Epithelial cell of proximal tubule (primary cell): ENCODE data around the gene RNASE8. TPM values are rescaled to one million over a fixed set of nuclear protein-coding genes. Genes with fewer than 3 reads are reported as not detected.
"Not testable (repeated sequence)": the region's sequence is repeated elsewhere in the genome, so short reads cannot be mapped to it uniquely, and the experiment has no call there.

ENCODE experiments used
- DNase-seq: peaks from one replicate; pipeline ENCODE4 v3.0.0-alpha.2; 2011; ENCODE audit warnings: low read depth
- H3K4me3 ChIP-seq: 2 replicates; pipeline ENCODE4 v1.5.1; 2011; ENCODE audit warnings: low read depth, mild to moderate bottlenecking, low read length
- CTCF ChIP-seq: conservative IDR thresholded peaks from 2 replicates; pipeline ENCODE4 v1.5.1; 2012; ENCODE audit warnings: low read depth, mild to moderate bottlenecking, low read length
- total RNA-seq: library from RNA; depleted of rRNA; stranded (reverse); fragments of >200 nt; gene quantifications from 2 replicates; pipeline ENCODE4 v1.2.3, GENCODE V29; 2015

The RNASE8 gene
- total RNA-seq, 1 donor from 2014 or later, result not detected

GRCh38 chr14:21039585-21040369 lies 17.8 kb upstream of the RNASE8 start:
- peak; percentile 72 for TF ChIP-seq CTCF
- H3K4me3 ChIP-seq, result no peak overlapping the region
- no peak for DNase-seq

- no peak for TF ChIP-seq CTCF
- no peak overlapping the region for H3K4me3 ChIP-seq
- no peak for DNase-seq
These were observed 17.2 kb upstream of the RNASE8 start for GRCh38 chr14:21040370-21040925.

GRCh38 chr14:21040941-21041340 lies 16.7 kb upstream of the RNASE8 start:
- not testable (repeated sequence) for H3K4me3 ChIP-seq, DNase-seq

GRCh38 chr14:21041676-21042433 lies 15.8 kb upstream of the RNASE8 start, which contains the start of gene RNASE7:
Gene RNASE7 (plus strand): TSS chr14:21042362. CDS start chr14:21042993, 631 bp downstream.
- no peak within 1 kb of the TSS for H3K4me3 ChIP-seq
- no peak for TF ChIP-seq CTCF
- no peak for DNase-seq

- no peak for DNase-seq
- H3K4me3 ChIP-seq, result no peak overlapping the region
- no peak for TF ChIP-seq CTCF
These were observed 14.7 kb upstream of the RNASE8 start for GRCh38 chr14:21042918-21043317.

DNA sequence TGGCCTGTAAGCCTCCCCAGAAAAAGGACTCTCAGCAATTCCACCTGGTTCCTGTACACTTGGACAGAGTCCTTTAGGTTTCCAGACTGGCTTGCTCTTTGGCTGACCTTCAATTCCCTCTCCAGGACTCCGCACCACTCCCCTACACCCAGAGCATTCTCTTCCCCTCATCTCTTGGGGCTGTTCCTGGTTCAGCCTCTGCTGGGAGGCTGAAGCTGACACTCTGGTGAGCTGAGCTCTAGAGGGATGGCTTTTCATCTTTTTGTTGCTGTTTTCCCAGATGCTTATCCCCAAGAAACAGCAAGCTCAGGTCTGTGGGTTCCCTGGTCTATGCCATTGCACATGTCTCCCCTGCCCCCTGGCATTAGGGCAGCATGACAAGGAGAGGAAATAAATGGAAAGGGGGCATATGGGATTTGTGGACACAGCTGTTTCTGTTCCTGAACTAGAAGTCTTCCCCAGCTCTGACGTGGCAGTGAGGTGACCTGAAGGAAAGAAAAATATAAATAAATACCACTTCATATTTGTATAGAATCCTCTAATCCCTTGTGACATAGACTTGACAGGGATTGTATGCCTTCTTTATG lies 14.1 kb upstream of the RNASE8 start:
- no peak for DNase-seq
- H3K4me3 ChIP-seq, result no peak overlapping the region
- TF ChIP-seq CTCF, result no peak

DNA sequence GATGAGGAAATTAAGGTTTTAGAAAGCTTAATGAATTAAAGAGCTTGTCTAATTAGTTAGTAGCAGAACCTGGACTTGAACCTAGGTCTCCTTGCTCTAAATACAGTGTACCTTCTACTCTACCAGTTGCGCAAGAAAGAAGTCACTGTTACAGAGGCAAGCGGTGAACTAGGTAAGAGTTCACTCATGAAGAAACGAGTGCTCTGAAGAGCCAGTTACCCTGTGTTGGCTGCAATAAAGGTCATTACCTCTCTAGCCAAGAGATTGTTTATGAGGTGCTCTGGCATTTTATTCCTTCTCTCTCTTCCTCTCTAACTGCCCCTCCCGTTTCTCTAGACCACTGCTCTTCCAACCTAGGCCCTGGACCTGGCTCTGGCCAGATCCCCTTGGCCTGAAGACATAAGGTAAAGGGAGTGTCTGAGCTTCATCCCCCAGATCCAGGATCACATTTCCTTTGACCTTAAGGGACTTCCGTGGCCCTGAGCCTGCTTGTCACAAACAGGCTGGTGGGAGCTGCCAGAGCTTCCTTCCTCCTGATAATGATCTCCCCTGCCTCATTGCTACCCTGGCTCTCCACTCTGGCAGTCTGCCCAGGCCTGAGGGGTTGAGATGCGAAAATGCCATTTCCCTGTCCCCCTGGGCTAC lies 13.5 kb upstream of the RNASE8 start:
- H3K4me3 ChIP-seq, result no peak overlapping the region
- DNase-seq, result no peak
- TF ChIP-seq CTCF, result no peak
